Stimulated activated effector memory CD8-positive, alpha-beta T cell treated with anti-CD3 and anti-CD28 coated beads, Interleukin-12 subunit alpha, Interleukin-12 subunit beta, amount 100 ng/mL, for 72 hours (primary cell): ENCODE data around the gene GID4.
"Not testable (repeated sequence)": the region's sequence is repeated elsewhere in the genome, so short reads cannot be mapped to it uniquely, and the experiment has no call there.

Source experiments
- ATAC-seq: fragments of 150-1000 bp; cut with Tn5 transposase; 2 replicates; pipeline ENCODE4 v1.10.0; 2021
- DNase-seq, 2 donors: peaks; one replicate each; pipeline ENCODE4 v3.0.0; 2021 to 2022; ENCODE audit warnings: low spot score in 2 of 2
- H3K27ac Mint-ChIP-seq: one replicate; pipeline ENCODE4 v1.8.0; 2022; ENCODE audit warnings: mild to moderate bottlenecking, mixed read lengths
- H3K36me3 Mint-ChIP-seq: one replicate; pipeline ENCODE4 v1.8.0; 2022; ENCODE audit warnings: mild to moderate bottlenecking, mixed read lengths
- H3K4me1 Mint-ChIP-seq: one replicate; pipeline ENCODE4 v1.8.0; 2022; ENCODE audit warnings: mixed read lengths
- H3K4me3 Mint-ChIP-seq: one replicate; pipeline ENCODE4 v1.8.0; 2022; ENCODE audit warnings: mild to moderate bottlenecking, mixed read lengths
- H3K9me3 Mint-ChIP-seq: one replicate; pipeline ENCODE4 v1.8.0; 2022; ENCODE audit warnings: mixed read lengths

GID4 gene

GRCh38 chr17:18038861-18039534 is at the start of gene GID4, which contains the start of gene ATPAF2:
Gene GID4, plus strand, starts transcription at chr17:18039408. Its CDS starts 57 bp downstream, at chr17:18039465.
Gene ATPAF2, minus strand, starts transcription at chr17:18039168. Its CDS starts 155 bp downstream, at chr17:18039013.
- ATAC-seq = peak; percentile 94
- H3K27ac Mint-ChIP-seq = peak within 1 kb of the TSS; percentile 90
- peaks cover 56% of the 10 kb centered on the region for H3K4me1 Mint-ChIP-seq
- H3K36me3 Mint-ChIP-seq = peaks cover 20% of the 10 kb centered on the region
- H3K9me3 Mint-ChIP-seq = no peaks in the 10 kb centered on the region
- peak within 1 kb of the TSS; percentile 88 for H3K4me3 Mint-ChIP-seq
- DNase-seq = peak; percentile 97 to 100

GRCh38 chr17:17989618-17990017 is 49.6 kb upstream of the GID4 start:
- Mint-ChIP-seq H3K4me1 (no peaks in the 10 kb centered on the region), H3K36me3 (no peaks in the 10 kb centered on the region), H3K27ac (no peak overlapping the region), H3K9me3 (no peaks in the 10 kb centered on the region), H3K4me3 (no peak overlapping the region)
- ATAC-seq = no peak
- no peak for DNase-seq

DNA sequence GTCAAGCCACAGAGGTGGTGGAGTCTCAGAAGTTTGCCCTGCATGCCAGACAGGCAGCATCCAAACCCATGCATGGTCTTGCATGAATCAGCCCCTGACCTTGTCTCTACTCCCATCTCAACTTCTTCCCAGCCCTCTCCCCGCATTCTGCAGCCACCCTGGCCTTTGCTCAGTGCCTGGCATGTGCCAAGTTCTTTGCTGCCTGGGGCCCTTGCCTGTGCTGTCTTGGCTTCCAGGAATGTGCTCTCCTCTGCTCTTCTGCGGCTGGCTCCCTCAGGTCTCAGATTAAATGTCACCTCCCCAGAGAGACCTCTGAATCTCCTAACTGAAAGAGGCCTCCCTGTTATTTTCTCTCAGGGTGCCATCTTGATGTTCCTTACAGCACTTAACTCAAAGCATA is 48.9 kb upstream of the GID4 start:
- no peak for DNase-seq
- no peaks in the 10 kb centered on the region for H3K36me3 Mint-ChIP-seq
- no peaks in the 10 kb centered on the region for H3K4me1 Mint-ChIP-seq
- ATAC-seq = no peak
- H3K9me3 Mint-ChIP-seq = no peaks in the 10 kb centered on the region
- H3K4me3 Mint-ChIP-seq = no peak overlapping the region
- H3K27ac Mint-ChIP-seq = peak overlapping the region; percentile 70

DNA sequence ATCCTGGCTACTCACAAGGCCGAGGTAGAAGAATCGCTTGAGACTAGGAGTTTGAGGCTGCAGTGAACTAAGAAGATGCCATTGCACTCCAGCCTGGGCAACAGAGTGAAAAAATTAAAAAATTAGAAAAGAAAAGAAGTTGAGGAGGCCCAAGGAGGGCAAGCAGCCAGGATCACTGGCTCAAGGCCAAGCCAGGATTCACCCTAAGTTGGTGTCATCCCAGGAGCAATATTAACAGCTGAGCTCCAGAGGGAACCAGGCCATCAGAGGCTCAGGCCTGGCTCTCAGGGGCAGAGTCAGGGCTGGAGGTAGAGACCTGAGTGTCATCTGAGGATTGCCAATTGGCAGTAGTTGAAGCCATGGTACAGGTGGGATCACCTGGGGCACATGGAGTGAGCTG is 45.8 kb upstream of the GID4 start:
- ATAC-seq = no peak
- H3K9me3 Mint-ChIP-seq = no peaks in the 10 kb centered on the region
- no peak for DNase-seq

GRCh38 chr17:17993852-17994251 is 45.4 kb upstream of the GID4 start:
- no peak for ATAC-seq
- H3K9me3 Mint-ChIP-seq = no peaks in the 10 kb centered on the region
- no peaks in the 10 kb centered on the region for H3K4me1 Mint-ChIP-seq
- DNase-seq = no peak
- H3K4me3 Mint-ChIP-seq = no peak overlapping the region
- H3K27ac Mint-ChIP-seq = no peak overlapping the region
- H3K36me3 Mint-ChIP-seq = no peaks in the 10 kb centered on the region

More for the DNA sequence above, 45.8 kb upstream of the GID4 start:
- Mint-ChIP-seq H3K4me3 (no peak overlapping the region), H3K36me3 (no peaks in the 10 kb centered on the region), H3K27ac (peak overlapping the region; percentile 60), H3K4me1 (no peaks in the 10 kb centered on the region)

DNA sequence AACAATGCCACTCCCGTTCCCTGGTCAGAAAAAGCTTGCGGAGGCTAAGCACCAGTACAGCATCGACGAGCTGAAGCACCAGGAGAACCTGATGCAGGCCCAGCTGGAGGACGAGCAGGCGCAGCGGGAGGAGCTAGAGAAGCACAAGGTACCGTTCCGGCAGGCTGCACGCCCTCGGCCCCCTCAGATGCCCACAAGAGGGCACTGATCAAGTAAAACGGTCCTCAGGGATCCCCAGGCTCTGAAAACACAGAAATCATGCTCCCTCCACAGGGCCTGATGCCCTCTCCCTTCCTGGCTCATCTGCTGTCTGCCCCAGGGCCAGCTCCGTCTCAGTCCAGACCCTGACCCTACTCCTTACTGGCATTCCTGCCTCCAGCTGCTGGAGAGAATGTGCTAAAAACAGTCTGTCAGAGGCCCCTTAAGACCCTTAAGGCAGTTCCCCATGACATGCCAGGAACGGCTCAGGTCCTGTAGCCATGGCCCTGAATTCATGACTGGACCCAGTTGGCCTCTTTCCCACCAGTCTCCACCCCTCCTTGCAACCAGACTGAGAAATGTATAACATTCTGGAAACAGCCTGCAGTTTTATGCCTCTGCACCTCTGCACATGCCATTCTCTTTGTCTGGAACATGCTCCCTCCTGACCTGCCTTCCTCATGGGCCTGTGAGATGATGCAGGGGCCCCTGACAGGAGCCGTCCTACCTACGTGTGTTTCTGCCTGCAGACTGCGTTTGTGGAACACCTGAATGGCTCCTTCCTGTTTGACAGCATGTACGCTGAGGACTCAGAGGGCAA is 44.7 kb upstream of the GID4 start:
- Mint-ChIP-seq H3K9me3 (no peaks in the 10 kb centered on the region), H3K36me3 (no peaks in the 10 kb centered on the region), H3K4me3 (no peak overlapping the region), H3K27ac (no peak overlapping the region), H3K4me1 (no peaks in the 10 kb centered on the region)
- DNase-seq = no peak
- peak; percentile 24 for ATAC-seq

DNA sequence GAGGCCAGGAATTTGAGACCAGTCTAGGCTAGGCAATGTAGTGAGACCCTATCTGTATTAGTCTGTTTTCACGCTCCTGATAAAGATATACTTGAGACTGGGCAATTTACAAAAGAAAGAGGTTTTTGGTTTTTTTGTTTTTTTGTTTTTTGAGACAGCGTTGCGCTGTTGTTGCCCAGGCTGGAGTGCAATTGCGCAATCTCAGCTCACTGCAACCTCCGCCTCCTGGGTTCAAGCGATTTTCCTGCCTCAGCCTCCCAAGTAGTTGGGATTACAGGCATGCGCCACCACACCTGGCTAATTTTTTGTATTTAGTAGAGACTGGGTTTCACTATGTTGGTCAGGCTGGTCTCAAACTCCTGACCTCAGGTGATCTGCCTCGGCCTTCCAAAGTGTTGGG is 43.3 kb upstream of the GID4 start:
- H3K36me3 Mint-ChIP-seq, H3K4me3 Mint-ChIP-seq, H3K9me3 Mint-ChIP-seq, H3K4me1 Mint-ChIP-seq, ATAC-seq, DNase-seq: not testable (repeated sequence)
- peak overlapping the region; percentile 56 for H3K27ac Mint-ChIP-seq

- no peak for ATAC-seq
- no peaks in the 10 kb centered on the region for H3K36me3 Mint-ChIP-seq
- H3K9me3 Mint-ChIP-seq = no peaks in the 10 kb centered on the region
- no peak overlapping the region for H3K27ac Mint-ChIP-seq
- no peak for DNase-seq
- H3K4me1 Mint-ChIP-seq = no peaks in the 10 kb centered on the region
- H3K4me3 Mint-ChIP-seq = no peak overlapping the region
Measured at GRCh38 chr17:17998934-17999333, 40.3 kb upstream of the GID4 start.

GRCh38 chr17:17999364-18000029 is 39.7 kb upstream of the GID4 start:
- Mint-ChIP-seq H3K9me3 (no peaks in the 10 kb centered on the region), H3K4me1 (no peaks in the 10 kb centered on the region), H3K4me3 (no peak overlapping the region), H3K27ac (no peak overlapping the region), H3K36me3 (no peaks in the 10 kb centered on the region)
- no peak for DNase-seq
- no peak for ATAC-seq

GRCh38 chr17:18000030-18000408 is 39.2 kb upstream of the GID4 start:
- H3K27ac Mint-ChIP-seq = no peak overlapping the region
- no peak overlapping the region for H3K4me3 Mint-ChIP-seq
- no peaks in the 10 kb centered on the region for H3K9me3 Mint-ChIP-seq
- no peak for ATAC-seq
- DNase-seq = no peak
- no peaks in the 10 kb centered on the region for H3K4me1 Mint-ChIP-seq
- H3K36me3 Mint-ChIP-seq = no peaks in the 10 kb centered on the region

GRCh38 chr17:18002171-18002570 is 37.0 kb upstream of the GID4 start:
- Mint-ChIP-seq H3K4me3 (no peak overlapping the region), H3K9me3 (no peaks in the 10 kb centered on the region), H3K27ac (no peak overlapping the region), H3K36me3 (peaks cover 6% of the 10 kb centered on the region), H3K4me1 (peaks cover 7% of the 10 kb centered on the region)
- no peak for DNase-seq
- no peak for ATAC-seq

GRCh38 chr17:18004345-18004744 is 34.9 kb upstream of the GID4 start:
- H3K4me3 Mint-ChIP-seq = no peak overlapping the region
- no peak for ATAC-seq
- H3K9me3 Mint-ChIP-seq = no peaks in the 10 kb centered on the region
- H3K36me3 Mint-ChIP-seq = peaks cover 13% of the 10 kb centered on the region
- peaks cover 7% of the 10 kb centered on the region for H3K4me1 Mint-ChIP-seq
- DNase-seq = no peak
- H3K27ac Mint-ChIP-seq = no peak overlapping the region

DNA sequence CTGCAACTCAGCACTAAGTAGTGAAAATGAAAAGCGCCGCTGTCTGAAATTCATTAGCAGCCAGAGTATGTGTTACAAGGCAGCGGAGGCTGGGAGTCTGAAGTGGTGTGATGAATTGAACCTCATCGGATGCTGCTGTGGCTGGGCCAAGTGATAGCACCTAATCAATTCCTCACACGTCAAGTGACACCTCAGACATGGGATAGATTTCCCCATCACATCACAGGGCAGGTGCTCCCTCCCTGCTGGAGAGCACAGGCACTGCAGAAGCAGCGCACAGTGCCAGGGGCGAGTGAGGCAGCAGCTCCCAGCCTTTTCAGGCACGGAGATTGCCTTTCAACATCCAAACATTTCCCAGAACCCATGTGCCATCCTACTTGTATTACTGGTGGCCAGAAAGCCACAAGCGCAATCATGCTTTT is 34.3 kb upstream of the GID4 start:
- Mint-ChIP-seq H3K4me1 (peaks cover 7% of the 10 kb centered on the region), H3K36me3 (peaks cover 13% of the 10 kb centered on the region), H3K27ac (no peak overlapping the region), H3K9me3 (no peaks in the 10 kb centered on the region), H3K4me3 (no peak overlapping the region)
- DNase-seq (no peak), ATAC-seq (no peak)

DNA sequence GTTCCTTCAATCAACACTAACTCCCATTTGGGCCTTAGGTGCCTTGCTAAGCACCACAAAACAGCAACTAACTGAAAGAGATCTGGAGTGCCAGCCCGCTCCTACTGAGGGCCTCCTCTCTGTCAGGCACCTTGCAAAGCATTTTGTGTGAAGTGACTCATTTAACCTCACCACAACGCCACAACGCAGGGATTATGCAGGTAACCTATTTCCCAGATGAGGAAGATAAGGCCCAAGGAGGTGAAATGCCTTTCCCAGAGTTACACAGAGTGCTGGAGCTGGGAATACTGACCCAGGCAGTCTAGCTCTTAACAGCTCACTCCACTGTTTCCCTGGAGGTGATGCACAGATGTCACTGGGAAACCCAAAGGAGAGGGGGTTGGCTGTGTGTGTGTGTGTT is 33.7 kb upstream of the GID4 start:
- Mint-ChIP-seq H3K27ac (no peak overlapping the region), H3K36me3 (peaks cover 13% of the 10 kb centered on the region), H3K9me3 (no peaks in the 10 kb centered on the region), H3K4me1 (peaks cover 7% of the 10 kb centered on the region), H3K4me3 (no peak overlapping the region)
- ATAC-seq (peak; percentile 28), DNase-seq (no peak)

GRCh38 chr17:18006495-18007239 is 32.5 kb upstream of the GID4 start:
- Mint-ChIP-seq H3K36me3 (peaks cover 13% of the 10 kb centered on the region), H3K27ac (no peak overlapping the region), H3K4me1 (peaks cover 7% of the 10 kb centered on the region), H3K4me3 (no peak overlapping the region), H3K9me3 (no peaks in the 10 kb centered on the region)
- DNase-seq (no peak), ATAC-seq (no peak)
